ENCODE results near the gene MSGN1.
"Not testable (repeated sequence)": the region's sequence is repeated elsewhere in the genome, so short reads cannot be mapped to it uniquely, and the experiment has no call there.

MSGN1 gene

GRCh38 chr2:17805717-17806363, 10.4 kb upstream of the MSGN1 start:
- DNase-seq = no peak

GRCh38 chr2:17813010-17813741, 3.1 kb upstream of the MSGN1 start:
- DNase-seq = no peak

DNA sequence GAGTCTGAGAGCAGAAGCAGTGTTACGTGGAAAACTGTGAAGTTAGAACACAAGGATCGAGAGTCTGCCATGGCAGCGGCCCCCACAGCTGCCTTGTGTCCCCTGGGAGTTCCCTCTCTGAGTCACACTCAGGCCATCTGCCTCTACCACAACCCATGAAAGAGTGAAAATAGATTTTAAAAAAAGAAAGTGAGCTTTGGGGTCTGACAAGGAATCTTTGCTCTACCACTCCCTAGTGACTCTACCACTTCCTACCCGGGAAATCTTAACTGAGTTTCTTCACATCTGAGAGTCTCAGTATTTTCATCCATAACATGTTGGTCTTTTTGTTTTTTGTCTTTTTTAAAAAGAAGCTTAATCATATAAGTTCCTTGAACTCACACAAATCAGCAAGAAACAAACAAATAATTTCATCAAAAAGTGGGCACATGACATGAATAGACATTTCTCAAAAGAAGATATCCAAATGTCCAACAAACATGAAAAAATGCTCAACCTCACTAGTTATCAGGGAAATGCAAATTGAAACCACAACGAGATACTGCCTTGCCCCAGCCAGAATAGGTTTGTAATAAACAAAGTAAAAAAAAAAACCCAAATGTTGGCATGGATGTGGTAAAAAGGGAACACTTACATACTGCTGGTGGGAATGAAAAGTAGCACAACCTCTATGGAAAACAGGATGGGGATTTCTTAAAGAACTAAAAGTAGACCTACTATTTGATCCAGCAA, 2.4 kb upstream of the MSGN1 start:
- no peak for DNase-seq

- DNase-seq = no peak
Measured at GRCh38 chr2:17814601-17815000, 1.7 kb upstream of the MSGN1 start.

- no peak for DNase-seq
Measured at GRCh38 chr2:17815468-17816184, 634 bp upstream of the MSGN1 start.

DNA sequence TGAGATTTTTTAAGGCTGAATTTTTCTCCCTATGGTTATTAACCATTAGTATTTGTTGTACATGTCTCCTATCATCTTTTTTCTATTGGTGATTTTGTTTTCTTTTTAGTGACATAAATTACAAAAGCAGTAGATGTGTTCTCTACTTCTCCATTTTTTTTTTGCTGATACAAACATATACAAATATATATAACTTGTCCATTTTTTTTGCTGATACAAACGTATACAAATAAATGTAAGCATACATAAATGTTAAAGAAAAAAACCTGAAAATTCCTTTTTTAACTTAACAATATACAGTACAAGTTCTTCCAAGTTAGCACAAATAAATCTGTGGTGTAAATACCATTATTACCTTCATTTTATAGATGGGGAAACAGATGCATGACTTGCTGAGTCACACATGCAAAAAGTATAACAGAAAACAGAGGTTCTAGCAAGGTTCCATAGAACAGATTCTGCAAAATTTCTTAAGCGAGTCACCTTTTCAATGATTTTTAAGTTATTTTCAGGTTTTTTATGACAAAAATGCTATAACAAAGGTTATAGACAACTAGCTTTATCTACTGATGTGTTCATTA, 2.1 kb downstream of the MSGN1 start:
- no peak for DNase-seq

- DNase-seq = no peak
Measured at GRCh38 chr2:17821080-17821479, 4.8 kb downstream of the MSGN1 start.

- no peak for DNase-seq
Measured at GRCh38 chr2:17821535-17822444, 5.5 kb downstream of the MSGN1 start.

- no peak for DNase-seq
Measured at GRCh38 chr2:17822445-17823117, 6.3 kb downstream of the MSGN1 start.

GRCh38 chr2:17823646-17824045, 7.4 kb downstream of the MSGN1 start:
- DNase-seq = not testable (repeated sequence)

- no peak for DNase-seq
Measured at GRCh38 chr2:17827316-17827715, 11.1 kb downstream of the MSGN1 start.

- DNase-seq = no peak
Measured at GRCh38 chr2:17827785-17828184, 11.5 kb downstream of the MSGN1 start.

DNA sequence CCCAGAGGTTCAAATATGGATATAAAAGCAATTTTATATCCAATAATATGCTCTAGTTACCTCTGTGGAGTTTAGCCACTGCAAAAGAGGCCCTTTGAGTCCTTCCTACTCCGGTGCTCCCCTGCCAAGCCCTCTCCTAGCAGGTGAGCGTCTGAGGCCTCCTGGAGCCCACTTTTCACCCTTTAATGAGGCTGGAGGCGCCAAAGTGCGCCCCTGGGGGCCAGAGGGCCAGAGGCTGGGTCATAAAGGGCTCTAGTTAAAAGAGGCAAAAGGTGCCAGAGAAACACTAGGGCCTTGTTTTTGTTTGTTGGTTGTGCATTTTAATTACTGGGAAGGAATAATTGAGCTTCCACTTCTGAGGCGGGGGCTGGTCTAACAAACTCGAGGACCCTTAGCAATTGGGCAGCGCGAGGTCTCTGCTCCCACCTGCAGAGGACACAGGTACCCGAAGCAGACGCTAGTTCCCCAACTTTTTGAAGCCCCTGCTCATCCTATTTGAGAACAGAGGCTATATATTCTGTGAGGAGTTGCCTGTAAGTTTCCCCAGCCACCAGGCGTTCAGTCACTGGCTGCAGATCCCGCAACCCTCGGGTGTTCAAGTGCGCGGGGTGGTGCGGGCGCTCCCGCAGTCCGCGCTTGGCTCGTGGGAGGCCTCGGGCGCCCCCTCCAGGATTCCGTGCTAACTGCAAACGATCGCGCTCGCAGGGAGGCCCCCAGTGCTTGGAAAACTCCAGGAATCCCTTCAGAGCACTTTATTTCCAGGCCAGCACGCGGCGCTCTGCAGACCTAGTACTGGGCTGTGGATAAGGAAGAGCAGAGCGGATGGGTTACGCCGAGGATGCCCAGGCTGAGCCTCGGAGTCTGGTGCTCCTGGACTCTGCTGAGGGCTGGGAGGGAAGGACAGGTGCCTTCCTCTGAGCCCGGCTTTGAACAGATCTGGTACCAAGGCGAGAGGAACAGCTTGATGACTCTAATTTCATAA, 14.1 kb downstream of the MSGN1 start:
- peak; percentile 52 for DNase-seq

GRCh38 chr2:17835516-17835915, 19.3 kb downstream of the MSGN1 start:
- no peak for DNase-seq

DNA sequence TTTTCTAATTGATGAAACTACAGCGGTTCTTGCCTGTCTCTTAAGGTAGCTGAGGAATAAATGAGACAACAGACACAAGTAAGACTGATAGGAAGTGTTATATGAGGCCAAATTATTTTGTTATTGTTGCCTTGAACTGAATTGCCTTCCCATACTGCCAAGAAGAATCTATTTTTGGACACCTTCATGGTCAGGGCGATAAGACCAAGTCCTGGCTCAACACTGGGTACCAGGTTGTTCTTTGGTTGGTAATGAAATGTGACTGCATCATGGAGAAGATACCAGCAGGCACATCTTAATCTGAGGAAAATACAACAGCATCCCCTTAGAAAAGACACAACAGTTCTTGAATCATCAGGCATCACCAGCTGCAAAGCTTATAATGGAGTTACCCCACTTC, 23.7 kb downstream of the MSGN1 start:
- DNase-seq = no peak

DNA sequence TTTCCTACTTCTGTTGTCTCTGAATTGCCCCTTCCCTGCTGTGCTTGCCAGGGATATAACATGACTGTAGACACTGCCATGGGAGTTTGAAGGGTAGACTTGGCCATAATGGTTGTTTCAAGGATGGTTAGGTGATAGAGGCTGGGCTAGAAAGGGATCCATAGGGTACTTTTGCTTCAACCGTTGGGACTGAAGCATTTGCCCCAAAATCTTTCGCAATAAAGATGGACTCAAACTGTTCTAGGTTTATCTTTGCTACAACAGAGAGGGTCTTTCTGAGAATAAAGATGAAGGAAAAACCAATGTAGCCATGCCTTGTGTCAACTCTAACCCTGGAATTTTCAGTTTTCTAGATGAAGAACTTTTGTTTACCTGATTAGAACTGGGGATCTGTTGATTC, 27.2 kb downstream of the MSGN1 start:
- no peak for DNase-seq

DNA sequence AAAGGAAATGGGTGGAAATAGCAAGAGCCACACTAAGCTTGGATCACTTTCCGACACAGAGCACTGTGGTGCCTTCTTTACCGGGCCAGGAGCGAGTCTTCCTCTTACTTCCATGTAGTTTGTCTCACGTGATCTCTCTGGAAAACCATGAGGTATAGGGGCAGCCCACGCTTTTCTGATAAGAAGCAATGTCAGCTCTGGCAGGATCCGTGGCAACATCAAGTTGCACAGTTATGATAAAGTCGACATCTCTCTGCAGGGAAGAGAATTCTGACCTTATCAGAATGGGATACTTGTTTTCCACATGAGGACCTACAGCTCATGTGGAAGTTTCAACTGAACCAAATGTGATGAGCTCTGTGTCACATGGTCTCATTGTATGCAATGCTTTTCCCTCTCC, 29.5 kb downstream of the MSGN1 start:
- DNase-seq = no peak

- DNase-seq = no peak
Measured at GRCh38 chr2:17846676-17847075, 30.4 kb downstream of the MSGN1 start.

GRCh38 chr2:17847236-17847635, 31.0 kb downstream of the MSGN1 start:
- no peak for DNase-seq

- no peak for DNase-seq
Measured at GRCh38 chr2:17849275-17849674, 33.0 kb downstream of the MSGN1 start.

Measured in NCI-H526 treated with DMSO at 0.1 percent for 48 hours (cell line).